Gastroesophageal sphincter (tissue), 4 donors: ENCODE results near the gene TAB2. TPM values are rescaled to one million over a fixed set of nuclear protein-coding genes. Genes with fewer than 3 reads are reported as not detected.
A peak's percentile ranks its signal among the peaks of the same experiment; 100 is the strongest.

ENCODE experiments used
- ATAC-seq: fragments of 150-250 bp; one replicate; pipeline ENCODE4 v1.9.1; 2016; ENCODE audit warnings: mild to moderate bottlenecking, moderate library complexity
- H3K27ac ChIP-seq, 4 donors: fragments of 200-600 bp; sonication (generic) in 3 of 4; 1 replicate in 3 of 4; 2 replicates in 1 of 4; pipeline ENCODE4 v1.5.1; 2016 to 2019
- H3K27me3 ChIP-seq: fragments of 200-600 bp; sonication (generic); one replicate; pipeline ENCODE4 v1.5.1; 2019
- H3K36me3 ChIP-seq, 2 donors: fragments of 200-600 bp; sonication (generic); one replicate each; pipeline ENCODE4 v1.5.1; 2019; ENCODE audit warnings: control low read depth in 1 of 2
- H3K4me1 ChIP-seq, 3 donors: fragments of 200-600 bp; sonication (generic); 1 replicate in 2 of 3; 2 replicates in 1 of 3; pipeline ENCODE4 v1.5.1; 2016 to 2019; ENCODE audit warnings: control low read depth in 2 of 3
- H3K4me3 ChIP-seq, 2 donors: fragments of 200-600 bp; sonication (generic); one replicate each; pipeline ENCODE4 v1.5.1; 2019; ENCODE audit warnings: mild to moderate bottlenecking in 1 of 2, moderate library complexity in 1 of 2
- H3K9me3 ChIP-seq, 3 donors: fragments of 200-600 bp; sonication (generic); one replicate each; pipeline ENCODE4 v1.5.1; 2017 to 2019; ENCODE audit warnings: control low read depth in 2 of 3
- EP300 ChIP-seq: sonication (generic); formaldehyde crosslinking; IDR thresholded peaks from one replicate; pipeline ENCODE4 v1.6.1; 2017; ENCODE audit warnings: antibody characterized with exemption, mild to moderate bottlenecking
- POLR2A ChIP-seq, 2 donors: fragments of 450-650 bp; IDR thresholded peaks; one replicate each; pipeline ENCODE4 v1.6.1; 2017; ENCODE audit warnings: antibody characterized with exemption in 2 of 2, mild to moderate bottlenecking in 2 of 2, moderate library complexity in 1 of 2
- POLR2AphosphoS5 ChIP-seq: sonication (generic); formaldehyde crosslinking; IDR thresholded peaks from one replicate; pipeline ENCODE4 v1.6.1; 2017; ENCODE audit warnings: antibody characterized with exemption
- WGBS, 2 donors: methylation state at CpG; one replicate each; pipeline ENCODE4 v1.1.5; 2018; ENCODE audit warnings: low coverage in 1 of 2; 5-methylcytosine and 5-hydroxymethylcytosine counted together
- total RNA-seq, 4 donors: library from RNA; depleted of rRNA; stranded (reverse); fragments of >200 nt; gene quantifications; one replicate each; pipeline ENCODE4 v1.1.0, GENCODE V29; 2016
- TF ChIP-seq, protein P1 (sequence below), 4 experiments: fragments of 200-600 bp in 2 of 4; fragments of 450-650 bp in 2 of 4; sonication (generic) in 1 of 4; IDR thresholded peaks; one replicate each; pipeline ENCODE4 v1.5.1; 2017 to 2019; ENCODE audit warnings: antibody characterized with exemption in 4 of 4, mild to moderate bottlenecking in 2 of 4, moderate library complexity in 2 of 4

The TAB2 gene
- total RNA-seq, 4 donors from 2014 or later: 69.5 to 111 (median 97.0) TPM

DNA sequence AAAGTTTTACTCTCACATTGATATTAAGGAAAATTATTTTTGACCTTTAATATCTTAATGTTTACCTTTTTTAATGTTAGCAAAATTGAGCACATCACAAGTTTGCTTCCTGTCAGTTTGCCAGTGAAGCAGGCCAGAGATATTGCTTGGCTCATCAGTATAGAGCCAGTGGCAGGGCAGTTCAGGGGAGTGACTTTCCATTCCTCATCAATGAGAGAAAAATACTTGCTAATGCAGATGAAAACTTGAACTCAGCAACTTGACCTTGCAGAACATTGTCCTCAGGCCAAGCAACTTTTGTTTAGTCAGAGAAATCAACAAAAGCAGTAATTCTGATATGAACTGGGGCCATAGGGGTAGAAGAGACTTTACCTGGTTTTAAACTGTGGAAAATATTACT lies 6.9 kb downstream of the TAB2 start:
- Histone ChIP-seq H3K9me3 (no peaks in the 10 kb centered on the region), H3K36me3 (no peaks in the 10 kb centered on the region), H3K27ac (peak overlapping the region in 2 of 4 donors; percentile 32 to 50), H3K4me3 (no peak overlapping the region), H3K27me3 (no peaks in the 10 kb centered on the region), H3K4me1 (peaks cover 23 to 100% (median 24%) of the 10 kb centered on the region in 3 donors)
- ATAC-seq: no peak
- no peak for TF ChIP-seq POLR2A (IDR thresholded peaks at IDR 0.05)
- TF ChIP-seq POLR2AphosphoS5: no peak
- TF ChIP-seq EP300: no peak
- TF ChIP-seq, protein P1, sequence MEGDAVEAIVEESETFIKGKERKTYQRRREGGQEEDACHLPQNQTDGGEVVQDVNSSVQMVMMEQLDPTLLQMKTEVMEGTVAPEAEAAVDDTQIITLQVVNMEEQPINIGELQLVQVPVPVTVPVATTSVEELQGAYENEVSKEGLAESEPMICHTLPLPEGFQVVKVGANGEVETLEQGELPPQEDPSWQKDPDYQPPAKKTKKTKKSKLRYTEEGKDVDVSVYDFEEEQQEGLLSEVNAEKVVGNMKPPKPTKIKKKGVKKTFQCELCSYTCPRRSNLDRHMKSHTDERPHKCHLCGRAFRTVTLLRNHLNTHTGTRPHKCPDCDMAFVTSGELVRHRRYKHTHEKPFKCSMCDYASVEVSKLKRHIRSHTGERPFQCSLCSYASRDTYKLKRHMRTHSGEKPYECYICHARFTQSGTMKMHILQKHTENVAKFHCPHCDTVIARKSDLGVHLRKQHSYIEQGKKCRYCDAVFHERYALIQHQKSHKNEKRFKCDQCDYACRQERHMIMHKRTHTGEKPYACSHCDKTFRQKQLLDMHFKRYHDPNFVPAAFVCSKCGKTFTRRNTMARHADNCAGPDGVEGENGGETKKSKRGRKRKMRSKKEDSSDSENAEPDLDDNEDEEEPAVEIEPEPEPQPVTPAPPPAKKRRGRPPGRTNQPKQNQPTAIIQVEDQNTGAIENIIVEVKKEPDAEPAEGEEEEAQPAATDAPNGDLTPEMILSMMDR (IDR thresholded peaks at IDR 0.05): no peak

GRCh38 chr6:149325648-149326236 lies 8.2 kb downstream of the TAB2 start:
- 52 to 87% methylated on average over 3 of the region's 3 CpGs for WGBS, 2 donors
- H3K4me1 ChIP-seq: peaks cover 16 to 90% (median 17%) of the 10 kb centered on the region in 3 donors

DNA sequence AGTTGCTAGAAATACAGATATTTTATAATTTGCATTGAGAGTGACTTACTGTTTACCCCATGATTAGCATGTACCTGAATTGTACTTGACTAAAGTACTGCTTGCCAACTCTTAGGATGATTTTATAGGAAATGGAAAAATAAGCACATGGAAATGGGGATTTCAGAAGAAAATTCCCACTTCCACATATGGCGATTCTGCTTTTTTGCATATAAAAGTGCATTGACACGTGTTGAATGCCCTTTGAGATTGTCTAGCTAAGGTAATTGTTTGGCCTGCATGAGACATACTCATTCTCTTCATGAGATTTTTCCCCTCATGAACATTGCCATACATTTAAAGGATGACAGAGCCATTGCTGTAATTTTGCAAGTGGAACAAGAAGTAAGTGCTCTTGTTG lies 10.1 kb downstream of the TAB2 start:
- no peak for ATAC-seq
- H3K36me3 ChIP-seq: no peaks in the 10 kb centered on the region
- H3K27ac ChIP-seq: no peak overlapping the region
- no peaks in the 10 kb centered on the region for H3K9me3 ChIP-seq
- no peak overlapping the region for H3K4me3 ChIP-seq
- no peaks in the 10 kb centered on the region for H3K27me3 ChIP-seq
- peaks cover 13 to 90% (median 23%) of the 10 kb centered on the region in 3 donors for H3K4me1 ChIP-seq
- TF ChIP-seq POLR2AphosphoS5 (no peak), EP300 (no peak), POLR2A (IDR thresholded peaks at IDR 0.05) (no peak)
- TF ChIP-seq, protein P1 (IDR thresholded peaks at IDR 0.05): no peak
- WGBS, 2 donors: 91 to 92% methylated on average over 2 of the region's 2 CpGs

More at GRCh38 chr6:149325648-149326236, 8.2 kb downstream of the TAB2 start:
- TF ChIP-seq, protein P1 (IDR thresholded peaks at IDR 0.05): no peak
- no peak for TF ChIP-seq POLR2A (IDR thresholded peaks at IDR 0.05)
- TF ChIP-seq EP300: no peak
- no peak for TF ChIP-seq POLR2AphosphoS5
- no peak for ATAC-seq
- Histone ChIP-seq H3K4me3 (no peak overlapping the region), H3K27me3 (no peaks in the 10 kb centered on the region), H3K9me3 (no peaks in the 10 kb centered on the region), H3K27ac (no peak overlapping the region), H3K36me3 (no peaks in the 10 kb centered on the region)

DNA sequence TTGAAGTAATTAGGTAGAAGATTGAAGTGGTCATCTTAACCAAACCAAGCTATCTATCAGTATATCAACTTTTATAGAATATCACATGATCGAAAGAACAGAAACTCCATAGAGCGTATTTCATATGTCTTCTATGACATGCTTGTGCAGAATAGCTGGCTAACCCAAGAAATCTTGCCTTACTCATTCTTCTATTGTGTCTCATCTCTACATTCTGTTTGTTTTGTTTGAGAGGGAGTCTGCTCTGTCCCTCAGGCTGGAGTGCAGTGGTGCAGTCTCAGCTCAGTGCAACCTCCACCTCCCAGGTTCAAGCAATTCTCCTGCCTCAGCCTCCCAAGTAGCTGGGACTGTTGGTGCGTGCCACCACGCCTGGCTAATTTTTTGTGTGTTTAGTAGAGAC lies 10.6 kb downstream of the TAB2 start:
- Histone ChIP-seq H3K27me3 (no peaks in the 10 kb centered on the region), H3K4me1 (peaks cover 17 to 90% (median 22%) of the 10 kb centered on the region in 3 donors), H3K4me3 (no peak overlapping the region), H3K9me3 (no peaks in the 10 kb centered on the region), H3K27ac (no peak overlapping the region), H3K36me3 (no peaks in the 10 kb centered on the region)
- 93 to 100% methylated on average over 2 to 4 of the region's 4 CpGs for WGBS, 2 donors
- TF ChIP-seq POLR2A (IDR thresholded peaks at IDR 0.05) (no peak), POLR2AphosphoS5 (no peak), EP300 (no peak)
- TF ChIP-seq, protein P1 (IDR thresholded peaks at IDR 0.05): no peak
- ATAC-seq: no peak

DNA sequence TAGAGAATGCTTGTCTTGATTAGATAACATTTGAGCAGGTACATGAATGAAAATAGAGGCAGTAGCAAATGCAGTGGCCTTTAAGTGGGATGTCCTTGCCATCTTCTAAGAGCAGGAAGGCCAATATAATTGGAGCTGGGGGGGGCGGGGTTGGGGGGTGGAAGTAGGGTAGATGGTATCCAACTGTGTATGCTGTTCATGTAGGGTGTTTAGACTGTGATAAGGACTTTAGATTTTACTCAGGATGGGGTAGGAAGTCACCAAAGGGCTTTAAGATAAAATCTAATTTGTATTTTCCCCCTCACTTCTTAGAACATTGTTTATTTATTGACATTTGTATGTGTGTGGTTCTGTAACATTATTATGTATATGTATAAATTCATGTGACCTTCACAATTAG lies 12.0 kb downstream of the TAB2 start:
- Histone ChIP-seq H3K4me3 (no peak overlapping the region), H3K4me1 (peaks cover 13 to 90% (median 25%) of the 10 kb centered on the region in 3 donors), H3K36me3 (no peaks in the 10 kb centered on the region), H3K27me3 (no peaks in the 10 kb centered on the region), H3K9me3 (no peaks in the 10 kb centered on the region), H3K27ac (no peak overlapping the region)
- 58 to 80% methylated on average over 1 of the region's 1 CpG for WGBS, 2 donors
- TF ChIP-seq EP300: no peak
- TF ChIP-seq POLR2A (IDR thresholded peaks at IDR 0.05): no peak
- TF ChIP-seq, protein P1 (IDR thresholded peaks at IDR 0.05): no peak
- no peak for TF ChIP-seq POLR2AphosphoS5
- ATAC-seq: no peak
